ACC112 (cell line): ENCODE data around the gene ZDHHC1.

Experiments
- H2AFZ ChIP-seq: fragments of 200-600 bp; sonication (generic); one replicate; pipeline ENCODE4 v1.6.0; 2017; ENCODE audit warnings: antibody characterized with exemption, low read length; ENCODE audit not compliant: unreplicated experiment
- H3K27ac ChIP-seq: fragments of 200-600 bp; sonication (generic); 2 replicates; pipeline ENCODE4 v1.5.1; 2014; ENCODE audit warnings: low read depth, mild to moderate bottlenecking, antibody characterized with exemption, low read length, moderate library complexity
- H3K27me3 ChIP-seq: fragments of 200-600 bp; sonication (generic); 2 replicates; pipeline ENCODE4 v1.6.1; 2014; ENCODE audit warnings: mild to moderate bottlenecking, antibody characterized with exemption, low read length, moderate library complexity, mixed read lengths; ENCODE audit not compliant: insufficient read depth
- H3K36me3 ChIP-seq: fragments of 200-600 bp; sonication (generic); 2 replicates; pipeline ENCODE4 v1.6.1; 2016; ENCODE audit warnings: mild to moderate bottlenecking, antibody characterized with exemption, low read length, moderate library complexity, mixed read lengths; ENCODE audit not compliant: insufficient read depth
- H3K4me1 ChIP-seq: fragments of 200-600 bp; sonication (generic); one replicate; pipeline ENCODE4 v1.6.1; 2016; ENCODE audit warnings: low read length, mixed read lengths; ENCODE audit not compliant: insufficient read depth, unreplicated experiment, control insufficient read depth
- H3K4me3 ChIP-seq: fragments of 200-600 bp; sonication (generic); 2 replicates; pipeline ENCODE4 v1.5.1; 2014; ENCODE audit warnings: mild to moderate bottlenecking, low read depth, low read length
- H3K79me2 ChIP-seq: fragments of 200-600 bp; sonication (generic); one replicate; pipeline ENCODE4 v1.6.0; 2016; ENCODE audit warnings: low read length; ENCODE audit not compliant: control insufficient read depth, unreplicated experiment, insufficient read depth

Gene ZDHHC1

DNA sequence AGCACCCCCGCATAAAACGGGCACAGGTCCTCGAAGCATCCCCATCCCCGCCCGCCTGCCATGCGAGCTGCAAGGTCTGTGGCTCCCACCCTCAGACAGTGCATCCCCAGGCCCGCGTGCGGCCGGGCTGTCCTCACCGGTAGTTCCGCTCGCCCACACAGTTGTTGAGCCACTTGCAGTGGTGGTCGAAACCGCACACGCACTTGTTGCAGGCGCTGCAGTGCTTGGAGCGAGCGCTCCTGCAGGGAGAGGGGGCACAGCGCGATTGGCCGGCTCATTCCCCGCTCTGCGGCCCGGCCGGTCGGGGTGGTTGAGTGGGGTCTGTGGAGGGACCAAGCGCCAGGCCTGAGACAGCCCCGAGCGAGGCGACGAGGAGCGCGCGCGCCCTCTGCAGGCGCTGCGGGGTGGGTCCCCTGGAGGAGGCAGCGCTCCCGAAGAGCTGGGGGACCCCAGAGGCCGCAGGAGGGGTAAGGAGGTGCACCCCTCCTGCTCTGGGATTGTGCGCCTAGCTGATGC, 17.0 kb downstream of the ZDHHC1 start:
- Histone ChIP-seq H3K79me2 (no peaks in the 10 kb centered on the region), H3K27ac (no peak overlapping the region), H3K36me3 (no peaks in the 10 kb centered on the region), H3K4me1 (peaks cover 17% of the 10 kb centered on the region), H3K4me3 (no peak overlapping the region), H3K27me3 (peaks cover 1% of the 10 kb centered on the region), H2AFZ (no peak overlapping the region)

DNA sequence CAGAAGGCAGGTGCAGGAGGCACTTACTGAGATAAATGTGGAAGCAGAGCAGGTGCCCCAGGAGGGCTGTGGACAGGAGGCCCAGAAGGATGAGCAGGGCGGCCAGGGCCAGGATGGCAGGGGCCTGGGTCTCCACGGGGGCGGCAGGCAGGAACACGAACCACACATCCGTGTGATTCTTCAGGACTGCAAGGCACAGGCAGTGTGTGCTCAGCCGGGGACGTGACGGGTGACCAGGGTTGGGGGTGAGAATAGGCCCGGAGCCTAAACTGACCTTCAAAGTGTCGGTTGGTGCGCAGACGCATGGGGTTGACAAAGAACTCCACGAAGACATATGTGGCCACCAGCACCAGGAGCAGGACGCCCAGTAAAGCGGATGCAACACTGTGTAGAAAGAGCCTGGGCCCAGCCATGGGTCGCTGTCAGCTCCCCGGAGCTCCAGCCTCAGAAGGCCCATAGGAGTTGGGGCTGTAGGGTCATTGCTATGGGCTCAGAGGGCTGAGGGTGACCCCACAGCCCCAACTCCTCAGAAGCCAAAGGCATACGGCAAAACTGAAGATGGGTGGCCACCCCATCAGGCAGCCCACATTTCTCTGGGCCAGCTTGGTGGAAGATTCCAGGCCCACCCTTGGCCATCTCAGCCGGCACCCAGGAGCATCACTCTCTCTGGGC, 17.6 kb downstream of the ZDHHC1 start:
- peaks cover 7% of the 10 kb centered on the region for H3K27me3 ChIP-seq
- peaks cover 19% of the 10 kb centered on the region for H3K4me1 ChIP-seq
- no peak overlapping the region for H2AFZ ChIP-seq
- H3K4me3 ChIP-seq, result no peak overlapping the region
- H3K79me2 ChIP-seq, result no peaks in the 10 kb centered on the region
- H3K36me3 ChIP-seq, result no peaks in the 10 kb centered on the region
- no peak overlapping the region for H3K27ac ChIP-seq

- no peaks in the 10 kb centered on the region for H3K36me3 ChIP-seq
- H3K27ac ChIP-seq, result no peak overlapping the region
- no peaks in the 10 kb centered on the region for H3K79me2 ChIP-seq
- H3K4me1 ChIP-seq, result peaks cover 24% of the 10 kb centered on the region
- peaks cover 9% of the 10 kb centered on the region for H3K27me3 ChIP-seq
- no peak overlapping the region for H3K4me3 ChIP-seq
- no peak overlapping the region for H2AFZ ChIP-seq
These were observed 18.3 kb downstream of the ZDHHC1 start for GRCh38 chr16:67397812-67398545.

DNA sequence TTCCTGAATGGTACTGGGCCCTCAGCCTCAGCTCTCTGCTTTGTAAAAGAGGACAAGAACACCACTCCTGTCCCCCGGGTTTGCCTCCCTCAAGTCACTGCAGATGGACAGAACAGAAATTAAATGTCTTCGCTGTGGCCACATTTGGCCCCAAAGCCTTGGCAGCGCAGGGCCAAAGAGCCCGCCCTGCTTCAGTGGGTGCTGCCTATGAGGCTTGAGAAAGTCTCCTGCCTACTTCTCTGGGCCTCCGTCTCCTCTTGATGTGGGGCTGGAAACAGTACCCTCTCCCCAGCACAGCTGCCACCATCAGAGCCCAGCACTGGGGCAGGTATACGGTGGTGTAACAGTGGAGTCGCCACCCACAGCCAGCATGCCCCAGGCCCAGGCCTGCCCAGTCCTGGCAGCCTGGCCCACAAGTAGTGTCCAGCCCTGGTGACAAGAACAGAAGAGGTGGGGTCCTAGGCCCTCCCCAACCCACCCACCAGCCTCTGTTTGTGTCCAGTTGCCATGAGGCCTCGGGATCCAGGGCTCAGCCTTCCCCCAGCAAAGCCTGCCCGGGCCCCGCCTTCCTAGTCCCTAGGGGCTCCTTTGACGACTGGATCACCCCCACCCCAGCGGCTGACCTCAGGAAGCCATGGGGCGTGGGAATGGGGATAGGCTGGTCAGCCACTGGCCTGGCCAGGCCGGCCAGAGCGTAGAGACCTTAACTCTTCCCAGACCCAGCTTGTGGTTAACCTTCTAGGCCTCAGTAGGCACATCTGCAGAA, 19.1 kb downstream of the ZDHHC1 start:
- Histone ChIP-seq H2AFZ (no peak overlapping the region), H3K4me1 (peaks cover 29% of the 10 kb centered on the region), H3K27me3 (peaks cover 9% of the 10 kb centered on the region), H3K27ac (peak overlapping the region; percentile 34; the same call in 1 of the 2 replicates), H3K36me3 (no peaks in the 10 kb centered on the region), H3K4me3 (no peak overlapping the region), H3K79me2 (no peaks in the 10 kb centered on the region)

DNA sequence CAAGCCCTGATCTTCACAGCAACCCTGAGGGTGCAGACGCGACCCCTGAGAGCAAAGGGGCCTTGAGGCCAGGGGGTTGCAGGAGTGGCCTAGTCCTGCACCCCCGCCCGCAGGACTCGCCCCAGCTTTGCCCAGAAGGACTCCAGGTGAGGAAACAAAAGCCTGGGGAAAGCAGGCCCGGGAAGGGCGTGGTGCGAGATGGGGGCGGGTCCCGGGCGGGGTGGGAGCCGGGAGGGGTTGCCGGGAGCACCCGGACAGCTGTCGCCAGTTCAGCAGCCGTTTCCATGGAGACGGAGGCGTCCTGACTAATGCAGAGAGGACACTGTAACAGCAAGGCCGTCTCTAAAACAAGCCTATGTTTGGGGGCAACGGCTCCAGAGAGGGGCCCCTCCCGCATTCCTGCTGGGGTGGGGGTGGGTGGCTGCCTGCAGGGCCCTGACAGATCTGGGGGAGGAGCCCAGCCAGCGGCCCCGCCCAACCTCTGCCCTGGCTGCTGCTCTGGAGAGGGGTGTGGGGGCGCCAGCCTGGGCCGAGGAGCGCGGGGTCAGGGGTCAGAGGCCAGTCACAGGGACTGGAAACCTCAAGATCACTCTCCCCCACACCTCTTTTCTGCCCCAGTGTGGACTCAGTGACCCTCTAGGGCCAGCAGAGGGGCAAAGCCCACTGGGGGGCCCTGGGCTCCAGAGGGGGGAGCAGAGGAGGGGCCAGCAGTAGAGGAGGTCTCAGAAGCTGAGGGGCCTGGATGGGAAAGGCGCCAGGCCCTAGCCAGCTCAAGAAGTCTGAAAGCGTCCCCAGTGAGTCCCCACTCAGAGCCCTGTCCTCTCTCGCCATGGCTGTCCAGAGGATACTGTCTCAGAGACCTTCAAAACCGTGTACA, 19.9 kb downstream of the ZDHHC1 start:
- Histone ChIP-seq H2AFZ (no peak overlapping the region), H3K27me3 (peaks cover 9% of the 10 kb centered on the region), H3K27ac (peak overlapping the region; percentile 34; the same call in 1 of the 2 replicates), H3K79me2 (no peaks in the 10 kb centered on the region), H3K4me3 (no peak overlapping the region), H3K36me3 (no peaks in the 10 kb centered on the region), H3K4me1 (peaks cover 29% of the 10 kb centered on the region)

- no peaks in the 10 kb centered on the region for H3K36me3 ChIP-seq
- H3K4me1 ChIP-seq, result peaks cover 29% of the 10 kb centered on the region
- no peaks in the 10 kb centered on the region for H3K79me2 ChIP-seq
- H3K27ac ChIP-seq, result peak overlapping the region; percentile 3; the same call in 1 of the 2 replicates
- no peak overlapping the region for H2AFZ ChIP-seq
- peaks cover 9% of the 10 kb centered on the region for H3K27me3 ChIP-seq
- no peak overlapping the region for H3K4me3 ChIP-seq
These were observed 20.7 kb downstream of the ZDHHC1 start for GRCh38 chr16:67395458-67396158.

- Histone ChIP-seq H2AFZ (no peak overlapping the region), H3K79me2 (no peaks in the 10 kb centered on the region), H3K4me3 (no peak overlapping the region), H3K27me3 (peaks cover 9% of the 10 kb centered on the region), H3K4me1 (peaks cover 29% of the 10 kb centered on the region), H3K27ac (no peak overlapping the region), H3K36me3 (no peaks in the 10 kb centered on the region)
These were observed 21.2 kb downstream of the ZDHHC1 start for GRCh38 chr16:67395105-67395457.

DNA sequence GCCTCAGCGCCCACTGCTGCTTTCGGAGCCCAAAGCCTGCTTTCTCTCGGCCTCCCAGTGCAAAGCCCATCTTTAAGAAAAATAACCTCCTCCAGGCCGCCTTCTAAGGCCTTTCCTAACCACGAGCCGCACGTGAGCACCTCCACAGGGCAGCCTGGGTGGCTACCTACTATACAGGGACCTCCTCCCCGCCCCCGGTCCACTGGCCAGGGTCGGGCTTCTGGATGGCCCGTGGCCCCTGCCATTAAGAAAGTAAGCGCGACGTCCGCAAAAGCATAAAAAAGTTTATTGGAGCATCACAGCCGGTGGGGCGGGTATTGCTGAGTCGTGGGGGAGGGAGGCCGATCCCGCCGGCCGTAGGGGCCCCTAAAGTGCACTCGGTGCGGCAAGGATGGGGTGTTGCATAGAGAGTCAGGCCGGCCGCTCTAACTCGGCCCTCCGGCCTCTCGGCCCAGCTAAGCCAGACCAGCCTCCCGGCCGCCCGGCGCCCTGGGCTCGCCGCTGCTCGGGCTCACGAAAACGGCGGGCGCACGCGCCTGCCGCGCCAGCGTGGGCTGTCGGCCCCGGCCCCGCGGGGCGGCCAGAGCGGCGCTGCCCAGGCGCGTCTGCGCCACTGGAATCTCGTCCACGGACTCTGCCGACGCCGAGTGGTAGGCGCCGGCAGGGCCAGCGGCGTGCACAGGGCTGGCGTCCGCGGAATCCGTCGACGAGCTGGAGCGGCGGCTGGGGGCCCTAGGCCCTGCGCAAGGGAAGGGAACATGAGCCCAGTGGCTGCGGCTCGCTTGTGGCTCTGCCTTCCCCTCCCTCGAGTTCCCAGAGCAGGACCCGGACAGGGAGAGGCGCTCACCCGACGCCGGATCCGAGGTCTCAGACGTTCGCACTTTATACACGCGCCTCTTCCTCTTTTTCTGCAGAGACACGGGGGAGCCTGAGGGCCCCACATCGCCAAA, 21.8 kb downstream of the ZDHHC1 start:
- peak overlapping the region; percentile 74; the same call in 1 of the 2 replicates for H3K4me3 ChIP-seq
- H2AFZ ChIP-seq, result no peak overlapping the region

GRCh38 chr16:67393788-67394154, 22.5 kb downstream of the ZDHHC1 start:
- Histone ChIP-seq H3K27me3 (peaks cover 9% of the 10 kb centered on the region), H2AFZ (peak overlapping the region; percentile 39), H3K79me2 (no peaks in the 10 kb centered on the region), H3K36me3 (no peaks in the 10 kb centered on the region), H3K27ac (no peak overlapping the region), H3K4me1 (peaks cover 29% of the 10 kb centered on the region), H3K4me3 (peak overlapping the region; percentile 74)

More for the DNA sequence above, 21.8 kb downstream of the ZDHHC1 start:
- Histone ChIP-seq H3K79me2 (no peaks in the 10 kb centered on the region), H3K27ac (no peak overlapping the region), H3K4me1 (peaks cover 29% of the 10 kb centered on the region), H3K27me3 (peaks cover 9% of the 10 kb centered on the region), H3K36me3 (no peaks in the 10 kb centered on the region)
